IMR-90 (cell line): Measurements from ENCODE around the gene PNP. TPM values are rescaled to one million over a fixed set of nuclear protein-coding genes. Genes with fewer than 3 reads are reported as not detected.
A peak's percentile ranks its signal among the peaks of the same experiment; 100 is the strongest.

ENCODE experiments used
- ATAC-seq: fragments of 200-7000 bp; cut with Tn5 transposase; 2 replicates; pipeline ENCODE4 v1.9.1; 2020; ENCODE audit warnings: low read depth, mild to moderate bottlenecking, moderate library complexity
- BruUV-seq: library from RNA; stranded (reverse); fragments of 400-500 nt; replicated peaks from 2 replicates; lab custom pipeline; 2021; lab: Mats Ljungman, UMichigan
- CTCF ChIA-PET: fragments of 300-600 bp; formaldehyde crosslinking; extraction: SDS; loops from one replicate; lab custom pipeline; 2021; ENCODE audit warnings: antibody characterized with exemption; lab: Yijun Ruan, JAX
- POLR2A ChIA-PET: fragments of 300-600 bp; sonication (Branson Sonifier 250); formaldehyde crosslinking; loops from one replicate; lab custom pipeline; 2022; ENCODE audit warnings: antibody characterized with exemption; ENCODE audit not compliant: unreplicated experiment; lab: Charles Lee
- DNase-seq: peaks from one replicate; pipeline ENCODE4 v3.0.0; 2013
- H2AFZ ChIP-seq: replicated peaks from 2 replicates; pipeline ENCODE3; 2013; ENCODE audit warnings: low read length, mild to moderate bottlenecking; ENCODE audit not compliant: poor library complexity
- H2AK5ac ChIP-seq: 2 replicates; pipeline ENCODE4 v1.6.1; 2013; ENCODE audit warnings: low read depth, low read length, inconsistent platforms
- H2AK9ac ChIP-seq: replicated peaks from 2 replicates; pipeline ENCODE3; 2013; ENCODE audit warnings: mild to moderate bottlenecking, low read depth, low read length, moderate library complexity; ENCODE audit not compliant: poor library complexity
- H2BK120ac ChIP-seq: 2 replicates; pipeline ENCODE4 v1.6.1; 2013; ENCODE audit warnings: low read depth, low read length, inconsistent platforms
- H2BK15ac ChIP-seq: 3 replicates; pipeline ENCODE4 v1.6.1; 2013; ENCODE audit warnings: low read depth, low read length, inconsistent platforms
- H2BK20ac ChIP-seq: 2 replicates; pipeline ENCODE4 v1.6.1; 2013; ENCODE audit warnings: low read depth, mild to moderate bottlenecking, inconsistent platforms, low read length, moderate library complexity
- H2BK5ac ChIP-seq: 2 replicates; pipeline ENCODE4 v1.6.1; 2013; ENCODE audit warnings: mild to moderate bottlenecking, low read depth, low read length, inconsistent platforms; ENCODE audit not compliant: poor library complexity, severe bottlenecking
- H3K14ac ChIP-seq: replicated peaks from 2 replicates; pipeline ENCODE4 v1.6.1; 2013; ENCODE audit warnings: low read depth, low read length, inconsistent platforms
- H3K18ac ChIP-seq: 2 replicates; pipeline ENCODE4 v1.6.1; 2013; ENCODE audit warnings: low read depth, low read length, control low read depth
- H3K23ac ChIP-seq: 2 replicates; pipeline ENCODE4 v1.6.1; 2013; ENCODE audit warnings: low read depth, low read length, inconsistent platforms
- H3K27ac ChIP-seq: 2 replicates; pipeline ENCODE4 v1.5.1; 2013; ENCODE audit warnings: mild to moderate bottlenecking, control low read depth, low read length; ENCODE audit not compliant: insufficient read depth
- H3K27me3 ChIP-seq: 2 replicates; pipeline ENCODE4 v1.6.1; 2013; ENCODE audit warnings: low read length; ENCODE audit not compliant: control insufficient read depth, insufficient read depth
- H3K36me3 ChIP-seq: 2 replicates; pipeline ENCODE4 v1.6.1; 2013; ENCODE audit warnings: low read length, mixed read lengths; ENCODE audit not compliant: control insufficient read depth, insufficient read depth
- H3K4ac ChIP-seq: 2 replicates; pipeline ENCODE4 v1.6.1; 2013; ENCODE audit warnings: low read depth, low read length, inconsistent platforms
- H3K4me1 ChIP-seq: 2 replicates; pipeline ENCODE4 v1.6.1; 2013; ENCODE audit warnings: low read length, mixed read lengths; ENCODE audit not compliant: control insufficient read depth, insufficient read depth
- H3K4me2 ChIP-seq: 2 replicates; pipeline ENCODE4 v1.6.1; 2013; ENCODE audit warnings: low read depth, mild to moderate bottlenecking, control low read depth, low read length, moderate library complexity
- H3K4me3 ChIP-seq: 2 replicates; pipeline ENCODE4 v1.5.1; 2013; ENCODE audit warnings: low read depth, mild to moderate bottlenecking, control low read depth, low read length, moderate library complexity; ENCODE audit not compliant: insufficient read depth
- H3K56ac ChIP-seq: 2 replicates; pipeline ENCODE4 v1.6.1; 2013; ENCODE audit warnings: low read length, inconsistent platforms; ENCODE audit not compliant: insufficient read depth; ENCODE audit errors: extremely low read depth
- H3K79me1 ChIP-seq, 2 experiments: 2 replicates each; pipeline ENCODE4 v1.6.1; 2013; ENCODE audit warnings: low read length in 2 of 2, inconsistent platforms in 1 of 2, low read depth in 1 of 2
- H3K9ac ChIP-seq: 2 replicates; pipeline ENCODE4 v1.6.1; 2013; ENCODE audit warnings: low read depth, low read length, control low read depth
- H3K9me1 ChIP-seq: 2 replicates; pipeline ENCODE4 v1.6.1; 2013; ENCODE audit warnings: low read length, inconsistent platforms; ENCODE audit not compliant: insufficient read depth
- H3K9me3 ChIP-seq: 2 replicates; pipeline ENCODE4 v1.6.1; 2013; ENCODE audit warnings: low read length; ENCODE audit not compliant: control insufficient read depth, insufficient read depth
- H4K20me1 ChIP-seq: 2 replicates; pipeline ENCODE4 v1.6.1; 2013; ENCODE audit warnings: low read length, inconsistent platforms; ENCODE audit not compliant: insufficient read depth
- H4K5ac ChIP-seq: 2 replicates; pipeline ENCODE4 v1.6.1; 2013; ENCODE audit warnings: mild to moderate bottlenecking, low read depth, low read length, control low read depth
- H4K8ac ChIP-seq, 2 experiments: 2 replicates each; pipeline ENCODE4 v1.6.1; 2013; ENCODE audit warnings: low read depth in 2 of 2, low read length in 2 of 2, control low read depth in 1 of 2, inconsistent platforms in 1 of 2
- H4K91ac ChIP-seq: 2 replicates; pipeline ENCODE4 v1.6.1; 2013; ENCODE audit warnings: low read depth, low read length, inconsistent platforms; ENCODE audit not compliant: insufficient read depth
- BHLHE40 ChIP-seq: fragments of 150-350 bp; IDR thresholded peaks from 2 replicates; pipeline ENCODE4 v1.6.1; 2016; ENCODE audit warnings: mild to moderate bottlenecking, low read depth, low read length
- CEBPB ChIP-seq: IDR thresholded peaks from 2 replicates; pipeline ENCODE4 v1.6.1; 2012; ENCODE audit warnings: low read depth, low read length, improper control_type of control experiment
- CHD1 ChIP-seq: IDR thresholded peaks from 2 replicates; pipeline ENCODE4 v1.6.1; 2012; ENCODE audit warnings: low read depth, low read length, improper control_type of control experiment
- FOS ChIP-seq: fragments of 150-350 bp; IDR thresholded peaks from 2 replicates; pipeline ENCODE4 v1.6.1; 2016; ENCODE audit warnings: low read depth, low read length
- MAFK ChIP-seq: IDR thresholded peaks from 2 replicates; pipeline ENCODE4 v1.6.1; 2012; ENCODE audit warnings: low read depth, low read length, improper control_type of control experiment
- MAZ ChIP-seq: IDR thresholded peaks from 2 replicates; pipeline ENCODE4 v1.6.1; 2012; ENCODE audit warnings: low read depth, mild to moderate bottlenecking, low read length, improper control_type of control experiment, moderate library complexity, borderline replicate concordance
- MXI1 ChIP-seq: IDR thresholded peaks from 2 replicates; pipeline ENCODE4 v1.6.1; 2012; ENCODE audit warnings: low read depth, mild to moderate bottlenecking, low read length, moderate library complexity, borderline replicate concordance
- NFE2L2 ChIP-seq: fragments of 150-350 bp; IDR thresholded peaks from 2 replicates; pipeline ENCODE4 v1.6.1; 2016; ENCODE audit warnings: low read depth, mild to moderate bottlenecking, low read length
- POLR2A ChIP-seq: IDR thresholded peaks from 2 replicates; pipeline ENCODE4 v1.6.1; 2012; ENCODE audit warnings: mild to moderate bottlenecking, low read depth, low read length
- RAD21 ChIP-seq: IDR thresholded peaks from 2 replicates; pipeline ENCODE4 v1.6.1; 2012; ENCODE audit warnings: low read length, improper control_type of control experiment
- RCOR1 ChIP-seq: IDR thresholded peaks from 2 replicates; pipeline ENCODE4 v1.6.1; 2012; ENCODE audit warnings: mild to moderate bottlenecking, low read length, improper control_type of control experiment; ENCODE audit not compliant: insufficient replicate concordance
- RFX5 ChIP-seq: IDR thresholded peaks from 2 replicates; pipeline ENCODE4 v1.8.0; 2012; ENCODE audit warnings: low read depth, mild to moderate bottlenecking, low read length, moderate library complexity
- SMC3 ChIP-seq: fragments of 150-350 bp; IDR thresholded peaks from 2 replicates; pipeline ENCODE4 v1.6.1; 2016; ENCODE audit warnings: low read depth, mild to moderate bottlenecking, antibody characterized with exemption, low read length, moderate library complexity
- WGBS, 2 experiments: methylation state at CpG; one replicate each; pipeline versions ENCODE4 v1.1.5 to v1.1.7; 2013; ENCODE audit warnings: missing lambda C conversion rate in 2 of 2; ENCODE audit not compliant: insufficient read length in 1 of 2; ENCODE audit errors: extremely low coverage in 2 of 2; 5-methylcytosine and 5-hydroxymethylcytosine counted together
- dilution Hi-C: fragments of 300-500 bp; cut with HindIII; formaldehyde crosslinking; loops from one replicate; pipeline ENCODE4 v1.14.3; 2018; ENCODE audit warnings: low sequenced_read_pairs; ENCODE audit not compliant: unreplicated experiment
- in situ Hi-C: fragments of 300-500 bp; cut with MboI; formaldehyde crosslinking; loops from 3 replicates; pipeline ENCODE4 v1.14.3; 2019; ENCODE audit warnings: low sequenced_read_pairs, inconsistent platforms, mixed read lengths
- intact Hi-C: fragments of 100-400 bp; cut with micrococcal nuclease; formaldehyde crosslinking; loops from 2 replicates; pipeline ENCODE4 v1.10.0; 2022
- polyA plus RNA-seq, 3 experiments: library from polyadenylated mRNA; depleted of rRNA; stranded (reverse); fragments of >200 nt; gene quantifications; 2 replicates each; pipeline ENCODE4 v1.2.3, GENCODE V29; 2012; ENCODE audit warnings: low replicate concordance in 1 of 3
- total RNA-seq: library from RNA; depleted of rRNA; stranded (reverse); fragments of >200 nt; gene quantifications from 2 replicates; pipeline ENCODE4 v1.2.3, GENCODE V29; 2012
- TF ChIP-seq, protein P1 (sequence below): fragments of 150-350 bp; IDR thresholded peaks from 2 replicates; pipeline ENCODE4 v1.6.1; 2016; ENCODE audit warnings: low read depth, mild to moderate bottlenecking, low read length, moderate library complexity, borderline replicate concordance
- TF ChIP-seq, protein P2 (sequence below): fragments of 150-350 bp; IDR thresholded peaks from 2 replicates; pipeline ENCODE4 v1.6.1; 2017; ENCODE audit warnings: mild to moderate bottlenecking, antibody characterized with exemption, low read length, low read depth
- TF ChIP-seq, protein P3 (sequence below): conservative IDR thresholded peaks from 2 replicates; pipeline ENCODE4 v1.5.1; 2012; ENCODE audit warnings: mild to moderate bottlenecking, low read depth, low read length, improper control_type of control experiment

PNP gene
- total and polyA plus RNA-seq, 2 of the 4 experiments (the other 2 are of a cell fraction): 53.4 to 68.8 TPM

DNA sequence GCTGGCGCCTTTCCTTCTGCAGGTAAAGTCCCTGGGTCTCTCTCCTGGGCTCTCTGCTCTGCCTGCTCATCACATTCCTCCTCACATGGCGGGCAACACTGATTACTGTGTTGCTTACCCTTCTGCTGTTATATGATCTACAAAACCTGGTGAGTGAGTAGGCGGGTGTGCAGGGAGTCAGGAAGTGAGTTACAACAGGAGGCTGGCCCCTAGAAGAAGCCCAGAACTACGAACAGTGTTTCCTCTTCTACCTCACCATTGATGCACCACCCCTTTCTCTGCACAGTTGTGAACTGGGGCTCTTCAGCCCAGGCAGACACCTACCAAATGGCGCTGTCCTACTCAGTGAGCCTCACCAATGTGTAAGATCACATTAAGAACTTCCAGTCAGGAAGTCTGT is 28.3 kb upstream of the PNP start:
- no TSS peak for BruUV-seq
- Histone ChIP-seq H3K18ac (no peak overlapping the region), H2AK5ac (no peak overlapping the region), H3K4me1 (no peaks in the 10 kb centered on the region), H3K9ac (no peak overlapping the region), H2BK5ac (no peak overlapping the region), H4K8ac (no peak overlapping the region), H3K79me1 (no peaks in the 10 kb centered on the region), H3K4ac (no peak overlapping the region), H2AK9ac (no peak overlapping the region), H3K27ac (no peak overlapping the region), H2BK20ac (no peak overlapping the region), H4K5ac (no peak overlapping the region), H2BK120ac (no peak overlapping the region), H4K91ac (no peak overlapping the region), H3K36me3 (peaks cover 2% of the 10 kb centered on the region), H3K27me3 (peaks cover 5% of the 10 kb centered on the region; the same call in 1 of the 2 replicates), H3K14ac (no peak overlapping the region), H2AFZ (no peak overlapping the region), H4K20me1 (no peaks in the 10 kb centered on the region), H3K4me2 (no peak overlapping the region), H3K56ac (no peak overlapping the region), H3K9me1 (no peaks in the 10 kb centered on the region), H3K4me3 (no peak overlapping the region), H3K23ac (no peak overlapping the region), H2BK15ac (no peak overlapping the region), H3K9me3 (no peaks in the 10 kb centered on the region)
- DNase-seq (peak; percentile 11), ATAC-seq (no peak)
- ChIA-PET POLR2A (interaction anchor here (0.8 kb wide), 1 partner anchor 11 kb away, joined by 4 read pairs; no protein-coding TSS in a partner anchor), CTCF (no interaction called here)
- TF ChIP-seq, protein P1, sequence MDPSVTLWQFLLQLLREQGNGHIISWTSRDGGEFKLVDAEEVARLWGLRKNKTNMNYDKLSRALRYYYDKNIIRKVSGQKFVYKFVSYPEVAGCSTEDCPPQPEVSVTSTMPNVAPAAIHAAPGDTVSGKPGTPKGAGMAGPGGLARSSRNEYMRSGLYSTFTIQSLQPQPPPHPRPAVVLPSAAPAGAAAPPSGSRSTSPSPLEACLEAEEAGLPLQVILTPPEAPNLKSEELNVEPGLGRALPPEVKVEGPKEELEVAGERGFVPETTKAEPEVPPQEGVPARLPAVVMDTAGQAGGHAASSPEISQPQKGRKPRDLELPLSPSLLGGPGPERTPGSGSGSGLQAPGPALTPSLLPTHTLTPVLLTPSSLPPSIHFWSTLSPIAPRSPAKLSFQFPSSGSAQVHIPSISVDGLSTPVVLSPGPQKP: no peak
- TF ChIP-seq POLR2A (no peak), RAD21 (no peak), CEBPB (no peak), MXI1 (no peak), MAFK (no peak), MAZ (no peak), NFE2L2 (no peak), RFX5 (no peak), FOS (no peak), CHD1 (no peak), BHLHE40 (no peak), RCOR1 (no peak), SMC3 (no peak)
- TF ChIP-seq, protein P2, sequence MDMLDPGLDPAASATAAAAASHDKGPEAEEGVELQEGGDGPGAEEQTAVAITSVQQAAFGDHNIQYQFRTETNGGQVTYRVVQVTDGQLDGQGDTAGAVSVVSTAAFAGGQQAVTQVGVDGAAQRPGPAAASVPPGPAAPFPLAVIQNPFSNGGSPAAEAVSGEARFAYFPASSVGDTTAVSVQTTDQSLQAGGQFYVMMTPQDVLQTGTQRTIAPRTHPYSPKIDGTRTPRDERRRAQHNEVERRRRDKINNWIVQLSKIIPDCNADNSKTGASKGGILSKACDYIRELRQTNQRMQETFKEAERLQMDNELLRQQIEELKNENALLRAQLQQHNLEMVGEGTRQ: no peak
- TF ChIP-seq, protein P3, sequence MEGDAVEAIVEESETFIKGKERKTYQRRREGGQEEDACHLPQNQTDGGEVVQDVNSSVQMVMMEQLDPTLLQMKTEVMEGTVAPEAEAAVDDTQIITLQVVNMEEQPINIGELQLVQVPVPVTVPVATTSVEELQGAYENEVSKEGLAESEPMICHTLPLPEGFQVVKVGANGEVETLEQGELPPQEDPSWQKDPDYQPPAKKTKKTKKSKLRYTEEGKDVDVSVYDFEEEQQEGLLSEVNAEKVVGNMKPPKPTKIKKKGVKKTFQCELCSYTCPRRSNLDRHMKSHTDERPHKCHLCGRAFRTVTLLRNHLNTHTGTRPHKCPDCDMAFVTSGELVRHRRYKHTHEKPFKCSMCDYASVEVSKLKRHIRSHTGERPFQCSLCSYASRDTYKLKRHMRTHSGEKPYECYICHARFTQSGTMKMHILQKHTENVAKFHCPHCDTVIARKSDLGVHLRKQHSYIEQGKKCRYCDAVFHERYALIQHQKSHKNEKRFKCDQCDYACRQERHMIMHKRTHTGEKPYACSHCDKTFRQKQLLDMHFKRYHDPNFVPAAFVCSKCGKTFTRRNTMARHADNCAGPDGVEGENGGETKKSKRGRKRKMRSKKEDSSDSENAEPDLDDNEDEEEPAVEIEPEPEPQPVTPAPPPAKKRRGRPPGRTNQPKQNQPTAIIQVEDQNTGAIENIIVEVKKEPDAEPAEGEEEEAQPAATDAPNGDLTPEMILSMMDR: no peak
- no CpG with 5 or more reads among the region's 5 CpGs for WGBS, 2 experiments
- dilution Hi-C loops: no loop called here
- intact Hi-C loops: loop anchor here (10.0 kb wide), 1 partner anchor 76 kb away; no protein-coding TSS in a partner anchor
- in situ Hi-C loops: no loop called here
